ENCODE measurements around the gene SELENOO.

The SELENOO gene

GRCh38 chr22:50189849-50190181 lies 11.0 kb upstream of the SELENOO start:
- peaks cover 81% of the 10 kb centered on the region for H3K4me1 ChIP-seq (ENCODE audit: control insufficient read depth, low read length)
- H4K20me1 ChIP-seq (ENCODE audit: control insufficient read depth, insufficient read depth, low read depth, low read length): no peaks in the 10 kb centered on the region
- peaks cover 68% of the 10 kb centered on the region for H3K79me2 ChIP-seq (ENCODE audit: control insufficient read depth, low read length)
- H3K9me3 ChIP-seq (ENCODE audit: control insufficient read depth, insufficient read depth, low read length): no peaks in the 10 kb centered on the region
- peak overlapping the region; percentile 99 for H3K4me2 ChIP-seq (ENCODE audit: low read length)
- H3F3A ChIP-seq (ENCODE audit: control insufficient read depth, insufficient read depth): peaks cover 45% of the 10 kb centered on the region
- H3K27me3 ChIP-seq (ENCODE audit: control insufficient read depth, low read length): no peaks in the 10 kb centered on the region
- H3K4me3 ChIP-seq (ENCODE audit: low read length): peak overlapping the region; percentile 87
- H3K9me2 ChIP-seq (replicated peaks; ENCODE audit: control insufficient read depth, low read length): no peaks in the 10 kb centered on the region
- peaks cover 68% of the 10 kb centered on the region for H3K36me3 ChIP-seq (ENCODE audit: control insufficient read depth, low read length)
- peak overlapping the region; percentile 100 for H3K27ac ChIP-seq (ENCODE audit: low read depth, low read length)
- TF ChIP-seq CTCF (IDR thresholded peaks at IDR 0.05; ENCODE audit: low read depth, low read length, poor library complexity, severe bottlenecking): no peak
- TF ChIP-seq EZH2phosphoT487 (IDR thresholded peaks at IDR 0.05; ENCODE audit: borderline replicate concordance, low read length): no peak

- H3K9me2 ChIP-seq (replicated peaks; ENCODE audit: control insufficient read depth, low read length): no peaks in the 10 kb centered on the region
- H3K27ac ChIP-seq (ENCODE audit: low read depth, low read length): peak overlapping the region; percentile 100
- H3K4me1 ChIP-seq (ENCODE audit: control insufficient read depth, low read length): peaks cover 83% of the 10 kb centered on the region
- no peaks in the 10 kb centered on the region for H3K9me3 ChIP-seq (ENCODE audit: control insufficient read depth, insufficient read depth, low read length)
- no peaks in the 10 kb centered on the region for H3K27me3 ChIP-seq (ENCODE audit: control insufficient read depth, low read length)
- no peaks in the 10 kb centered on the region for H4K20me1 ChIP-seq (ENCODE audit: control insufficient read depth, insufficient read depth, low read depth, low read length)
- TF ChIP-seq EZH2phosphoT487 (IDR thresholded peaks at IDR 0.05; ENCODE audit: borderline replicate concordance, low read length) (no peak), CTCF (IDR thresholded peaks at IDR 0.05; ENCODE audit: low read depth, low read length, poor library complexity, severe bottlenecking) (peak; percentile 66)
- peaks cover 45% of the 10 kb centered on the region for H3F3A ChIP-seq (ENCODE audit: control insufficient read depth, insufficient read depth)
- H3K4me3 ChIP-seq (ENCODE audit: low read length): peak overlapping the region; percentile 87
- H3K79me2 ChIP-seq (ENCODE audit: control insufficient read depth, low read length): peaks cover 68% of the 10 kb centered on the region
- peaks cover 73% of the 10 kb centered on the region for H3K36me3 ChIP-seq (ENCODE audit: control insufficient read depth, low read length)
- H3K4me2 ChIP-seq (ENCODE audit: low read length): peak overlapping the region; percentile 99
Measured at GRCh38 chr22:50190182-50190940, 10.4 kb upstream of the SELENOO start.

- Histone ChIP-seq H3K27me3 (ENCODE audit: control insufficient read depth, low read length) (no peaks in the 10 kb centered on the region), H3K4me3 (ENCODE audit: low read length) (peak overlapping the region; percentile 87), H4K20me1 (ENCODE audit: control insufficient read depth, insufficient read depth, low read depth, low read length) (no peaks in the 10 kb centered on the region), H3K9me3 (ENCODE audit: control insufficient read depth, insufficient read depth, low read length) (no peaks in the 10 kb centered on the region), H3K9me2 (replicated peaks; ENCODE audit: control insufficient read depth, low read length) (no peaks in the 10 kb centered on the region), H3K36me3 (ENCODE audit: control insufficient read depth, low read length) (peaks cover 80% of the 10 kb centered on the region), H3K4me2 (ENCODE audit: low read length) (peak overlapping the region; percentile 99), H3K27ac (ENCODE audit: low read depth, low read length) (peak overlapping the region; percentile 100), H3K4me1 (ENCODE audit: control insufficient read depth, low read length) (peaks cover 90% of the 10 kb centered on the region), H3F3A (ENCODE audit: control insufficient read depth, insufficient read depth) (peaks cover 45% of the 10 kb centered on the region), H3K79me2 (ENCODE audit: control insufficient read depth, low read length) (peaks cover 72% of the 10 kb centered on the region)
- no peak for TF ChIP-seq CTCF (IDR thresholded peaks at IDR 0.05; ENCODE audit: low read depth, low read length, poor library complexity, severe bottlenecking)
- TF ChIP-seq EZH2phosphoT487 (IDR thresholded peaks at IDR 0.05; ENCODE audit: borderline replicate concordance, low read length): no peak
Measured at GRCh38 chr22:50190941-50191741, 9.7 kb upstream of the SELENOO start.
